ENCODE results near the gene FOXO3.

GRCh38 chr6:108630050-108630714 lies 69.5 kb downstream of the FOXO3 start:
- TF ChIP-seq, protein P1, sequence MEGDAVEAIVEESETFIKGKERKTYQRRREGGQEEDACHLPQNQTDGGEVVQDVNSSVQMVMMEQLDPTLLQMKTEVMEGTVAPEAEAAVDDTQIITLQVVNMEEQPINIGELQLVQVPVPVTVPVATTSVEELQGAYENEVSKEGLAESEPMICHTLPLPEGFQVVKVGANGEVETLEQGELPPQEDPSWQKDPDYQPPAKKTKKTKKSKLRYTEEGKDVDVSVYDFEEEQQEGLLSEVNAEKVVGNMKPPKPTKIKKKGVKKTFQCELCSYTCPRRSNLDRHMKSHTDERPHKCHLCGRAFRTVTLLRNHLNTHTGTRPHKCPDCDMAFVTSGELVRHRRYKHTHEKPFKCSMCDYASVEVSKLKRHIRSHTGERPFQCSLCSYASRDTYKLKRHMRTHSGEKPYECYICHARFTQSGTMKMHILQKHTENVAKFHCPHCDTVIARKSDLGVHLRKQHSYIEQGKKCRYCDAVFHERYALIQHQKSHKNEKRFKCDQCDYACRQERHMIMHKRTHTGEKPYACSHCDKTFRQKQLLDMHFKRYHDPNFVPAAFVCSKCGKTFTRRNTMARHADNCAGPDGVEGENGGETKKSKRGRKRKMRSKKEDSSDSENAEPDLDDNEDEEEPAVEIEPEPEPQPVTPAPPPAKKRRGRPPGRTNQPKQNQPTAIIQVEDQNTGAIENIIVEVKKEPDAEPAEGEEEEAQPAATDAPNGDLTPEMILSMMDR (IDR thresholded peaks at IDR 0.05) = no peak
- no peak for TF ChIP-seq POLR2A (IDR thresholded peaks at IDR 0.05)
